Fibroblast of villous mesenchyme (primary cell): ENCODE results near the gene KLF9. TPM values are rescaled to one million over a fixed set of nuclear protein-coding genes. Genes with fewer than 3 reads are reported as not detected.
A peak's percentile ranks its signal among the peaks of the same experiment; 100 is the strongest.

Experiments used
- DNase-seq: peaks from one replicate; pipeline ENCODE4 v3.0.0-alpha.2; 2010; ENCODE audit warnings: low read depth
- H3K4me3 ChIP-seq: 2 replicates; pipeline ENCODE4 v1.5.1; 2011; ENCODE audit warnings: low read depth, mild to moderate bottlenecking, low read length
- total RNA-seq: library from RNA; depleted of rRNA; stranded (reverse); fragments of >200 nt; gene quantifications from 2 replicates; pipeline ENCODE4 v1.2.3, GENCODE V29; 2012
- TF ChIP-seq, protein P1 (sequence below): IDR thresholded peaks from 2 replicates; pipeline ENCODE4 v1.5.1; 2012; ENCODE audit warnings: low read depth, mild to moderate bottlenecking, low read length; ENCODE audit not compliant: insufficient read depth

Gene KLF9
- total RNA-seq, 1 donor: 37.1 TPM

DNA sequence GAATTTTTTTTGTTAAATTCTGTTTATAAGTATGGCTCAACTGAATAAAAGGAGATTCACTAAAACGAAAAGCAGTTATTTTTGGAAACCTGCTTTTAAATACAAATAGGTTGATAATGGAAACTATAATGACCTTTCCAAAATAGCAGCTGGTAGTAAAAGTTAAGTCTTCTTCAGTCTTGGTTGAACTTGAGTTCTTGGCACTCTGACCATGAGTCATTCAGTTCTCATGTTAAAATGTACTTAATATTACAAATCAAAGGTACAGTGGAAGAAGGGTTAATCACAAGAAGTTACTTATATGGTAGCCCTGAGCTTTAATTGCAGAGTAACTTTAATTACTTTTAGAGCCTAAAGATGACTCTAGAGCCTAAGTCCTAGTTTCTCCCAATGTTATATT lies 62.1 kb downstream of the KLF9 start:
- DNase-seq: peak; percentile 48
- TF ChIP-seq, protein P1, sequence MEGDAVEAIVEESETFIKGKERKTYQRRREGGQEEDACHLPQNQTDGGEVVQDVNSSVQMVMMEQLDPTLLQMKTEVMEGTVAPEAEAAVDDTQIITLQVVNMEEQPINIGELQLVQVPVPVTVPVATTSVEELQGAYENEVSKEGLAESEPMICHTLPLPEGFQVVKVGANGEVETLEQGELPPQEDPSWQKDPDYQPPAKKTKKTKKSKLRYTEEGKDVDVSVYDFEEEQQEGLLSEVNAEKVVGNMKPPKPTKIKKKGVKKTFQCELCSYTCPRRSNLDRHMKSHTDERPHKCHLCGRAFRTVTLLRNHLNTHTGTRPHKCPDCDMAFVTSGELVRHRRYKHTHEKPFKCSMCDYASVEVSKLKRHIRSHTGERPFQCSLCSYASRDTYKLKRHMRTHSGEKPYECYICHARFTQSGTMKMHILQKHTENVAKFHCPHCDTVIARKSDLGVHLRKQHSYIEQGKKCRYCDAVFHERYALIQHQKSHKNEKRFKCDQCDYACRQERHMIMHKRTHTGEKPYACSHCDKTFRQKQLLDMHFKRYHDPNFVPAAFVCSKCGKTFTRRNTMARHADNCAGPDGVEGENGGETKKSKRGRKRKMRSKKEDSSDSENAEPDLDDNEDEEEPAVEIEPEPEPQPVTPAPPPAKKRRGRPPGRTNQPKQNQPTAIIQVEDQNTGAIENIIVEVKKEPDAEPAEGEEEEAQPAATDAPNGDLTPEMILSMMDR: no peak
- H3K4me3 ChIP-seq: no peak overlapping the region

DNA sequence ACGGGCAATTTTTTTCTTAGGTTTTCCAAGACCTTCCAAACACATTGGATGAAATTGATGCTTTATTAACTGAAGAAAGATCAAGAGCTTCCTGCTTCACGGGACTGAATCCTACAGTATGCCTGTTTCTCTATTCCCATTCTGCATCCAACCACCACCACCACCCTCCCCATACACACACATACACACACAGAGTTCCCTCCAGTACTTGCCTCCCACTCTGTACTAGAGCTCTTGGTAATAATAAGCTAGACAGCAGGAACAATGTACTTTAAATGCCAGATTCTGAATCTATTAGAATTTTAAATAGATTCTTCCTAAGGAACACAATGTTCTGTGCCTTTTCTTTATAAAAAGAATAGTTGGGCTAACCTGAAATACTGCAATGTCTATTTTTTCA lies 67.4 kb downstream of the KLF9 start:
- H3K4me3 ChIP-seq: no peak overlapping the region
- TF ChIP-seq, protein P1: no peak
- DNase-seq: no peak

DNA sequence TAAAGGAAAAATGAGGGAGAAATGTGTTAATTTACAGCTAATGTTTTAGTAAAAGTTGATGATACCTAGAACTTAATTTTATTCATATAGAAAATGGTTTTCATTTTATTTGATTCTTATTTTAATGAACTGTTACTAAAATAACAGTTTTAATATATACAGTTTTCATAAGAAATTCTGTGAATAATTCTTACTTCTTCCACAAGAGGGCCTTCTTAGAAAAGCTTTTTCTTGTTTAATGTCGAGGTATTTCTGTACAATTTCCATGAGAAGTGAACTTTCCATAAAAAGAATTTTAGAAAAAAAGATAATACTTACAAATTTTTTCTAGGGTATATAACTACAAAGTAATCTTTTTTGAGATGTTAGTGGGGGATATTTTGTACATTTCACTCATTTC lies 73.9 kb downstream of the KLF9 start:
- DNase-seq: peak; percentile 62
- no peak overlapping the region for H3K4me3 ChIP-seq
- TF ChIP-seq, protein P1: peak; percentile 42

Other genes with a start within 250 kb of the KLF9 start
- gene SMC5, start 155.7 kb downstream of the KLF9 start, total RNA-seq: 32.9 and 39.3 TPM in 2 replicates